NCI-H2196 (cell line): ENCODE data around the gene PTAR1.

Experiments used
- DNase-seq: peaks from one replicate; lab custom pipeline; 2025; ENCODE audit not compliant: unreplicated experiment; lab: John Stamatoyannopoulos, UW

PTAR1 gene

GRCh38 chr9:69674716-69675438 lies 84.9 kb downstream of the PTAR1 start:
- DNase-seq, result no peak

DNA sequence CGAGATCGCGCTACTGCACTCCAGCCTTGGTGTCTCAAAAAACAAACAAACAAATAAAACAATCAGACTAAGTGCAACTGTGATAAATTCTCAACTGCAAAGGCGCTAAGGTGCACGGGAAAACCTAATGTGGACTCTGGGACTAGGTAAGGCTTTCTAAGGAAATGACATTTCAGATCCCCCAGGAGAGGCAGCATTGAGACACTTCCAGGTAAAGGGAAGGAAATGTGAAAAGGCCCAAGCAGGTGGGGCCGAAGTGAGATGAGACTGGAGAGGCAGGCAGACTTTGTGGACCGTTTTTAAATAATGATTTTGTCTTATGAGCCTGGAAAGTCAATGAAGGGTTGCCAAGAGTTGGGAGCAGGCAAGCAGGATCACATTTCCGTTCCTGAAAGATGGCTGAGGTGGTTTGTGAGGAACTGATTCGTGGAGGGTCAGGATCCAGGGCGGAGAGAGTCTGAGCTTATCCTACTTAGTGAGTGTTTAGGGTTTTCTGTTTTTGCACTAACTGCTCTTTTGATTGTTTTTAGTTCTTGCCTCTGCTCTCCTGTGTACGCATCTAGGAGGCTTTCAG lies 85.6 kb downstream of the PTAR1 start:
- peak; percentile 4 for DNase-seq

- DNase-seq, result no peak
Observed at GRCh38 chr9:69673311-69673640, 86.5 kb downstream of the PTAR1 start.

- peak; percentile 83 for DNase-seq
Observed at GRCh38 chr9:69672596-69673310, 87.1 kb downstream of the PTAR1 start.

- peak; percentile 77 for DNase-seq
Observed at GRCh38 chr9:69671879-69672595, 87.8 kb downstream of the PTAR1 start, which contains the start of gene APBA1. TSS of gene APBA1 (minus strand) at chr9:69672371.

DNA sequence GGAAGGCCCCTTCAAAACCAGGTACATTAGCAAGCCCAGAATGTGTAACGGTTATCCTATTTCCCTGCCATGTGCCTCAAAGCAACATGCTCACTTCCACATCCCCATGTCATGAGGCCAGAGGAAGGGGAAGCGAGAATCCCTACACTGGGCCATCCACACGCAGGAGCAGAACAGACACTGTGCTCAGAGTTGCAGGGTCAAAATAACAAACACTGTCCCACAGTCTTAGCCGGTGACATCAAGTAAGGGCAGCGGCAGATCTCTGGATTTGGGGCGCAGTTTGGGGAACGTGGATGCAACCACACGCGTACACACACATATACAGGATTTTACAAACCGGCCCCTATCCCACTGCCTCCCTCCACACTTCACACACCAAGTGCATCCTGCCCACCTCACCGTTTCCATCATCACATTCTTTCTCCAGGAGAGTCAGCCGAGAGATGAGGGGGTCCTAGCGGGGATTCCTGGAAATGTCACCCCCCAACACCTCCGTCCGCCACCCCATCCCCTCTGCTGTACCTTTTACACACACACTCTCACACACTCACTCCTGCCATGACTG lies 88.4 kb downstream of the PTAR1 start:
- no peak for DNase-seq

- DNase-seq, result no peak
Observed at GRCh38 chr9:69667306-69667705, 92.5 kb downstream of the PTAR1 start.

- DNase-seq, result no peak
Observed at GRCh38 chr9:69660304-69660703, 99.5 kb downstream of the PTAR1 start.
